Measurements from ENCODE around the gene REV1. TPM values are rescaled to one million over a fixed set of nuclear protein-coding genes. Genes with fewer than 3 reads are reported as not detected.

REV1 gene
- total and polyA plus RNA-seq, 2 of the 8 experiments (the other 6 are each of a cell fraction or from before 2014, with no cell fraction given) = 16.6 to 34.3 TPM

DNA sequence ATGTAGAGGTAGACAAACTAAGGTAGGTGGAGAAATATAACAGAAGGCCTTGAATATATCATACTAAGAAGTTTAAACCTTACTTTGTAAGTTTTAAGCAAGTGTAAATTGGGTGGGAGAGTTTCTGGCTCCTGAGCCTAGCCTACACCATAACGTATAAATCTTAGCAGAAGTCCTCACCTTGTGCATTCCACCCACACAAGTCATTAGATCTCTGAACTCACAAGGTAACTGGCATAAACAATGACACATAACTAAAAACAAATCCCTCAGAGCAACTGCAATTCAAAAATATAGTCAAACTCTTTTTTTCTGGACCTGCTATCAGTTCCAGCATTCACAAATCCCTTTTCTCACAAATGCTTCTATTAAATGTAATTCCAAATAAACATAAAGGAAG lies 9.4 kb downstream of the REV1 start (continued):
- TF ChIP-seq SIX5 (IDR thresholded peaks at IDR 0.05; ENCODE audit: low read depth, low read length) (no peak), JUN (IDR thresholded peaks at IDR 0.05; ENCODE audit: low read depth, low read length) (no peak), NANOG (IDR thresholded peaks at IDR 0.05; ENCODE audit: insufficient read depth, low read depth, low read length, poor library complexity, severe bottlenecking) (no peak), SAP30 (IDR thresholded peaks at IDR 0.05; ENCODE audit: insufficient read depth, insufficient replicate concordance, low read length) (no peak), CEBPB (IDR thresholded peaks at IDR 0.05; ENCODE audit: low read depth, low read length) (no peak), SP2 (IDR thresholded peaks at IDR 0.05; ENCODE audit: low read length) (no peak), CHD2 (IDR thresholded peaks at IDR 0.05; ENCODE audit: low read length) (no peak), TAF7 (optimal IDR thresholded peaks at IDR 0.05; ENCODE audit: borderline replicate concordance, low read depth, low read length) (no peak), RAD21 (IDR thresholded peaks at IDR 0.05 in 1 of 2, conservative IDR thresholded peaks at IDR 0.05 in 1 of 2; ENCODE audit: low read depth in 2 of 2, low read length in 2 of 2) (no peak)

Measured in H1 (cell line).